Measurements from ENCODE around the gene HSD17B10.
"Not testable (repeated sequence)": the region's sequence is repeated elsewhere in the genome, so short reads cannot be mapped to it uniquely, and the experiment has no call there.

Gene HSD17B10

GRCh38 chrX:53433651-53434639 is at the start of gene HSD17B10:
HSD17B10 (minus strand) TSS chrX:53434370; CDS start chrX:53434345, 25 bp downstream.
- peak; percentile 79 for DNase-seq

- no peak for DNase-seq
Measured at GRCh38 chrX:53483416-53483815, 49.2 kb upstream of the HSD17B10 start.

GRCh38 chrX:53481816-53482465 is 47.8 kb upstream of the HSD17B10 start:
- DNase-seq = peak; percentile 39

GRCh38 chrX:53481093-53481492 is 46.9 kb upstream of the HSD17B10 start:
- DNase-seq = no peak

- DNase-seq = peak; percentile 11
Measured at GRCh38 chrX:53479301-53479700, 45.1 kb upstream of the HSD17B10 start.

GRCh38 chrX:53476371-53476770 is 42.2 kb upstream of the HSD17B10 start:
- peak; percentile 50 for DNase-seq

- no peak for DNase-seq
Measured at GRCh38 chrX:53474707-53475106, 40.5 kb upstream of the HSD17B10 start.

GRCh38 chrX:53471346-53471745 is 37.2 kb upstream of the HSD17B10 start:
- DNase-seq = no peak

GRCh38 chrX:53468659-53469058 is 34.5 kb upstream of the HSD17B10 start:
- not testable (repeated sequence) for DNase-seq

- DNase-seq = no peak
Measured at GRCh38 chrX:53458082-53458481, 23.9 kb upstream of the HSD17B10 start.

GRCh38 chrX:53456254-53456653 is 22.1 kb upstream of the HSD17B10 start:
- DNase-seq = peak; percentile 15

- no peak for DNase-seq
Measured at GRCh38 chrX:53452812-53453211, 18.6 kb upstream of the HSD17B10 start.

GRCh38 chrX:53449632-53450031 is 15.5 kb upstream of the HSD17B10 start:
- peak; percentile 4 for DNase-seq

- no peak for DNase-seq
Measured at GRCh38 chrX:53447441-53447840, 13.3 kb upstream of the HSD17B10 start.

GRCh38 chrX:53445977-53446376 is 11.8 kb upstream of the HSD17B10 start:
- DNase-seq = peak; percentile 9

GRCh38 chrX:53442322-53442631 is 8.1 kb upstream of the HSD17B10 start:
- no peak for DNase-seq

- DNase-seq = peak; percentile 69
Measured at GRCh38 chrX:53441531-53442321, 7.6 kb upstream of the HSD17B10 start.

GRCh38 chrX:53440621-53441517 is 6.7 kb upstream of the HSD17B10 start:
- peak; percentile 41 for DNase-seq

GRCh38 chrX:53440101-53440500 is 5.9 kb upstream of the HSD17B10 start:
- DNase-seq = no peak

GRCh38 chrX:53438832-53439230 is 4.7 kb upstream of the HSD17B10 start:
- no peak for DNase-seq

- DNase-seq = no peak
Measured at GRCh38 chrX:53438174-53438831, 4.1 kb upstream of the HSD17B10 start.

- no peak for DNase-seq
Measured at GRCh38 chrX:53437206-53437605, 3.0 kb upstream of the HSD17B10 start.

All from fibroblast of skin of right biceps (primary cell).